Measurements from ENCODE around the gene KLHDC8A.

Gene KLHDC8A

DNA sequence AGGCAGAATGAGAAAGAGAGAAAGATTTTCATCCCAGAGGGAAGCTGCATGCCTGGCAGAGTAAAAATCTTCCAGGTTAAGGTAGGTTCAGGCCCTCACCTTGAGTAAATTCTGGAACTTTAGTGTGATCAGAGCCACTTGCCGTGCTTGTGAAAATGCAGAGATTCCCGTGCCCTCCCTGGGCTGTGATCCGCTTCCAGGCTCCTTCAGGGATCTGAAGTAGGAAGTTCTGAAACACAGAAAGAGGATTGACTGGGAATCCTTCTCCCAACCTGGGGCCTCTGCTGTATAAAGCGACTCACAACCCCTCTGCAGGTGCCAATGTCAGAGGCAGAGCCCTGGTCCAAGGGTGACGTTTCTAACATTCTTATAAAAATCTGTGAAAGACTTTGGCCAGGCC is 61.8 kb downstream of the KLHDC8A start:
- DNase-seq (ENCODE audit: low spot score) = no peak

DNA sequence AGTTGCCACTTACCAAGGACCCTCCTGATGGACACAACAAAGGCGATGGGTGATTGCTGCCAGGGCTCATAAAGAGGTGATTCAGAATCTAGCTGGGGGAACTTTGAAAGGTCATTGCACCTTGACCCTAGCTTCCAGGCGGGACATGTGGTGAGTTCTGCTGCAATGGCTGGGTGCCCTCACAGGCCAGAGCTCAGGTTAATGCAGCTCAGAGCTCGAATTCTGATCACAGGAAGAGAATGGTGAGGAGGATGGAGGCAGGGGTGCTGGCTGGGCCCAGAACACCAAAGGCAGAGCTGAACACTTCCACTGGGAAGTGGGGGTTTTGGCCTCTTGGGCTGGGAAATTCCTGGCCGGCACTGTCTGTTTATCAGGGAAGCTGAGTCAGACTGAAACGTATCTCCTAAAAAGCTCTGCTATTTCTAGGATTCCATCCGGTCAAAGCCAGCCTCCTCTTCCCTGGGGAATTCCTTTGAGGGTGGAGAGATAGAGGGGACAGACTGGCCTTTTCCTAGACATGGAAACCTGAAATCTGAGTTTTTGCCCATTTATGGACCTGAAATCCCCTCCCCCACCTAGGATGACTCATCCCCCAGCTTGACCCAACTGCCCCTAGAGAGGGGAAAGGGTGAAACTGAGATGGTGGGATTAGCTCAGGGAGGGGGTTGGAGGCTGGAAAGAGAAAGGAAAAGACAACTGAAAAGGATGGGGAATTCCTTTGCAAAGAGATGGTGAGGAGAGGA is 62.4 kb downstream of the KLHDC8A start:
- no peak for DNase-seq (ENCODE audit: low spot score)

DNA sequence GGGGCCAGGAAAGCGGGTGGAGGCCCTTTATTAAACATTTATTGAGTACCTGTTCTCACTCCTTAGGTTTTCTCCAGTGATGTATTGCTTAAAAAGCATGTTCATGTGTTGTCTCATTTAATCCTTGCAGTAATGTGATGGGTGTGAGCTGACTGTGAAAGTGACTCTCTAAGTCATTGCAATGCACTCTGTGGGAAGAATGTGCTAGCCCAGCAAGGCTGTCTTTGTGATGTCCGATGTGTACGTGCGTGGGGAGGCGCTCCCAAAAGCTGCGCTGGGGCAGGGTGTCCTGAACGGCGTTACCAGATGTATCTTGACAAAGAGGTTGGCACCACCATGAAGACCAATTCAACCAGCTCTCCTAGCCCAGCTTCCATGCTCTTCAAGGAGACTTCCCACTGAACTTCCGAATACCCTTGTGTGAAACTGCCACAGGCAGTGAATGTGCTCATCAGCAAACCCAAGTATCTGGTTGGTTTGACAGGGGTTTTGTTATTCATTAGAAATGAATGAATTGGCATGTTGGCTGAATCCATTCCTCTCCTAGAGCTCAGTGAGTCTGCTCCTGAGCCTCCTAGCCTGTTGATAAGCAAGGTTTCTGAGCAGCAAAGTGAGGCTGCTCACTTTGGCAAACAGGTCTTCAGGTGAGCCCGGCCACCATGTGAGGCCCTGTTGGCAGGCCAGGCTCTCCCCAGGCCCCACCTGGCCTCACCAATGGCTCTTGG is 63.2 kb downstream of the KLHDC8A start:
- DNase-seq (ENCODE audit: low spot score) = no peak

DNA sequence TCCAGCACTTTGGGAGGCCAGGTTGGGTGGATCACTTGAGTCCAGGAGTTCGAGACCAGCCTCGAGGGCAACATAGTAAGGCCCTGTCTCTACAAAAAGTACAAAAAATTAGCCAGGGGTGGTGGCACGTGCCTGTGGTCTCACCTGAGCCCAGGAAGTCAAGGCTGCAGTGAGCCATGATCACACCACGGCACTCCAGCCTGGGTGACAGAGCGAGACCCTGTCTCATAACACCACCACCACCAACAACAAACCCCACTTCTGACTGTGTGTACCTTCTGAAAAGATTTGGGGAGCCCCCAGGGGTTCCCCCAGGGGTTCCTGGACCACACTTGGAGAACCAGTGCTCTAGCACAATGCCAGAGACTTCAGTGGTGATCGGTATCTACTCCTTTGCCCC is 65.1 kb downstream of the KLHDC8A start:
- no peak for DNase-seq (ENCODE audit: low spot score)

DNA sequence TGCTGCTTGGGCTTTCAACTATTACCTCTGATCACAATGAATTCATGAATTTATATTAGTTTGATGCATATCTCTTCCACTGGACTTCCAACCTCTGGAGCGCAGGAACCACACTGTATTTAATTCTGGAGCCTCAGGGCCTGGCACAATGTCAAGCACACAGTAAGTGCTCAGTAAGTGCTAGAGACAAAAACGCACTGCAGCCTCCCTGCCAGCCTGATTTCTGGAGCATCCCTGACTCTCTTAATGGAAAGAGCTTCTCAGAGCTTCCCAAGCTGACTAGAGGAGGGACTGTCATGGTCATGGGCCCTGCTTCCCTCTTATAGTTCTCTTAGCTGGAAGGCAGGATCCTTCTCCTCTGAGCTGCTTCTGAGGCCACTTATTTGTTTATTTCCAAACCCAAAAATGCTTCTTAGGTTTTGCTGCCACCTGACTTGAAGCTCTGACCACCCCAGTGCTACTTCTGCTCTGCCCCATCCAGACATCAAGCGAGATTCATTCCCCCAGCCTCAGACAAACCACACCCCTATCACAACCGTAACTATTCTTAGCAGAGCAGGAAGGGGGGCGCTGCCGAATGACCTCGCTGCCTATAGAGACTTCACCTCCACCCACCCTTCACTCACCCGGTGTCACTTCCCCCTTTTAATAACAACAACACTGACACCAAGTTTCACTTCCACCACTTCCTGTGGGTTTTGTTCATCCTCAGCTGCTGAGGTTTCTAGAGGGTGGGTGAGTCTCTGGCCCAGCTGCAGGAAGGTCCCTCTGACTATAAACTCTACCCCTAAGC is 68.8 kb downstream of the KLHDC8A start:
- no peak for DNase-seq (ENCODE audit: low spot score)

DNA sequence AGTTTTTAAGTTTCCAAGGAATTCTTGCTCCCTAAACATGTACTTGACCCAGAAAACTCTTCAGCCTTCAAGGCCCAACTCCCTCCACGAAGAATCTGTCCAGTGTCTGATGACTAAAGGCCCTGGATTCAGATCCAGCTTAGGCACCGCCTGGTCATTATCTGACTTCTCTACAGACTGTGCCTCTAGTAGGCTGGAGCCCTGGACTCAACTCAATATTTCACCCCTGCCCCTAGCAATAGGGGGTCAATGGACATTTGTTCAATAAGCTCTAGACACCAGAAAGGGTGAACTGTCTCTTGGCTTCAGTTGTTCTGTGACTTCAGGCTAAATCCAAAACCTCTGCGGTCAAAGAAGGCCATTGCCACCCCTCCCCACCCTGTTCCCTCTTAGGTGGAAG is 69.6 kb downstream of the KLHDC8A start:
- no peak for DNase-seq (ENCODE audit: low spot score)

DNA sequence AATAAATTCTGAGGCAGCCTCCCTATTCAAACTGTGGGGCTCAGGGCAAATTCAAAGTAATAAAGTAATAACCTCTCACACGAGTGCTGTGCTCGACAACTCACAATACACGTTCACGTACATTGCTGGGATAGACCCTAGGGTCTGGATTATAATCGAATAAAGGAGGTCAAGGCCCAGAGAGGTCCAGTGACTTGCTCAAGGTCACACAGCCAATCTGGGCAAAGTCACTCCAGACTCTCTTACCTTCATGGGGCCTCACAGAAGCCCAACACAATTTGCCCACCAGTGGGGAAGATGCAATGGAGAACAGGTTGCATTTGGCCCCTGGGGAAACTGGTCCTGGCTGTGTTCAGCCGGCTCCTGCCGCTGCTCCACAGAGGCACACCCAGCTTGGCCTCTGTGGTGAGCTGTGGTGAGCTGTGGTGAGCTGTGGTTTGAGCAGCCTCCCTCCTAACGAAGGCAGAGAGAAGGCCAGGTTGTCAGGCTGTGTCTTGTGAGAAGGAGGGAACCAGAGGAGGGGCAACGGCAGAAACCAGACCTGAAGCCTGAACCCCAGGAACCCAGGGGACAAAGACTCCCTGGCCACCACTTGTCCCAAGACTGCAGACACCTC is 70.3 kb downstream of the KLHDC8A start:
- DNase-seq (ENCODE audit: low spot score) = peak; percentile 17

Data from hematopoietic multipotent progenitor cell treated with erythropoietin and hydrocortisone succinate and interleukin-3 and kit ligand, for 17 days (in vitro differentiated cells).